Left lung (tissue), 10 donors: ENCODE data around the gene MYO15A. TPM values are rescaled to one million over a fixed set of nuclear protein-coding genes. Genes with fewer than 3 reads are reported as not detected.

Experiments
- ATAC-seq: fragments of 200-7000 bp; cut with Tn5 transposase; one replicate; pipeline ENCODE4 v1.9.1; 2020; ENCODE audit warnings: moderate library complexity
- DNase-seq, 4 donors: peaks; one replicate each; pipeline ENCODE4 v3.0.0-alpha.2; 2013 to 2020
- H3K27ac ChIP-seq, 2 donors: fragments of 200-600 bp; sonication (generic) in 1 of 2; one replicate each; pipeline versions ENCODE4 v1.5.0 to v1.8.0; 2020 to 2021
- H3K27me3 ChIP-seq, 2 donors: fragments of 200-600 bp; sonication (generic) in 1 of 2; one replicate each; pipeline versions ENCODE4 v1.5.0 to v1.8.0; 2020 to 2021
- H3K36me3 ChIP-seq, 2 donors: fragments of 200-600 bp; sonication (generic) in 1 of 2; one replicate each; pipeline versions ENCODE4 v1.5.0 to v1.8.0; 2020 to 2021
- H3K4me1 ChIP-seq, 2 donors: fragments of 200-600 bp; one replicate each; pipeline ENCODE4 v1.8.0; 2021
- H3K4me3 ChIP-seq, 2 donors: fragments of 200-600 bp; sonication (generic) in 1 of 2; one replicate each; pipeline versions ENCODE4 v1.5.0 to v1.8.0; 2020 to 2021; ENCODE audit warnings: mild to moderate bottlenecking in 1 of 2
- H3K9me3 ChIP-seq, 2 donors: fragments of 200-600 bp; sonication (generic) in 1 of 2; one replicate each; pipeline versions ENCODE4 v1.5.0 to v1.8.0; 2020 to 2021
- intact Hi-C, 2 donors: fragments of 100-400 bp; cut with DNase I; formaldehyde crosslinking; loops; one replicate each; pipeline versions ENCODE4 v1.11.2 to v1.14.2; 2022
- polyA plus RNA-seq, 6 donors: library from polyadenylated mRNA; unstranded; fragments of 120-200 nt; gene quantifications; one replicate each; pipeline ENCODE4 v1.2.1, GENCODE V29; 2013; ENCODE audit not compliant: insufficient read length in 6 of 6
- total RNA-seq, 2 donors: library from RNA; stranded (reverse); fragmentation: NEBNext Ultra II Directional; extraction: Animal tissue kit (Norgen Biotek cat#: 25700); gene quantifications; one replicate each; pipeline ENCODE4 v1.2.1, GENCODE V29; 2021
- TF ChIP-seq, protein P1 (sequence below), 2 donors: fragments of 200-600 bp; sonication (generic) in 1 of 2; IDR thresholded peaks; one replicate each; pipeline versions ENCODE4 v1.5.0 to v1.8.0; 2021; ENCODE audit warnings: antibody characterized with exemption in 2 of 2
- donor health status: DM: no; HTN: yes; CAD: no.
- donor health status: DM: no; HTN: no; CAD: no.

MYO15A gene
- total and polyA plus RNA-seq, 8 donors: 1.3 to 3.2 (median 2.6) TPM

DNA sequence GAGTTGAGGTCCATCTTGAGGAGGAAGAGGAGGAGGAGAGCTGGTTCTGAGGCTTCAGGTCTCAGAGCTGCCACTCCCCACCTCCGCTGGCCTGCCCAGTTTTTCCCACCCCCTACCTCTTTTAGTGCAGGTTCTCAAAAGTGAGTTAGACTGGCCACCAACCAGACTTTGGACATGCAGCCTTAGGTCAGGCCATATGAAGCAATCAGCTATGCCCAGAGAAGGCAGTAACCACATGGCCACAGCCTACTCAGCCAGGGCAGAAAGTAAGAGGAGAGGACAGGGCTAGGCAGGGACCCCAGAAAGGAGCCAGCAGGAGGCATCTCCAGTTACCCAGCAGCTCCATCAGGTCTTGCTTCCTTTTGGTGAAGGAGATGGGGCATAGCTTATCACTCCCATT lies 9.0 kb downstream of the MYO15A start:
- DNase-seq (no peak), ATAC-seq (no peak)
- no peaks in the 10 kb centered on the region for H3K4me1 ChIP-seq
- intact Hi-C loops: no loop called here
- H3K9me3 ChIP-seq: peaks cover 0 to 19% of the 10 kb centered on the region in 2 donors
- H3K36me3 ChIP-seq: no peaks in the 10 kb centered on the region
- no peak overlapping the region for H3K27ac ChIP-seq
- TF ChIP-seq, protein P1, sequence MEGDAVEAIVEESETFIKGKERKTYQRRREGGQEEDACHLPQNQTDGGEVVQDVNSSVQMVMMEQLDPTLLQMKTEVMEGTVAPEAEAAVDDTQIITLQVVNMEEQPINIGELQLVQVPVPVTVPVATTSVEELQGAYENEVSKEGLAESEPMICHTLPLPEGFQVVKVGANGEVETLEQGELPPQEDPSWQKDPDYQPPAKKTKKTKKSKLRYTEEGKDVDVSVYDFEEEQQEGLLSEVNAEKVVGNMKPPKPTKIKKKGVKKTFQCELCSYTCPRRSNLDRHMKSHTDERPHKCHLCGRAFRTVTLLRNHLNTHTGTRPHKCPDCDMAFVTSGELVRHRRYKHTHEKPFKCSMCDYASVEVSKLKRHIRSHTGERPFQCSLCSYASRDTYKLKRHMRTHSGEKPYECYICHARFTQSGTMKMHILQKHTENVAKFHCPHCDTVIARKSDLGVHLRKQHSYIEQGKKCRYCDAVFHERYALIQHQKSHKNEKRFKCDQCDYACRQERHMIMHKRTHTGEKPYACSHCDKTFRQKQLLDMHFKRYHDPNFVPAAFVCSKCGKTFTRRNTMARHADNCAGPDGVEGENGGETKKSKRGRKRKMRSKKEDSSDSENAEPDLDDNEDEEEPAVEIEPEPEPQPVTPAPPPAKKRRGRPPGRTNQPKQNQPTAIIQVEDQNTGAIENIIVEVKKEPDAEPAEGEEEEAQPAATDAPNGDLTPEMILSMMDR (IDR thresholded peaks at IDR 0.05): no peak
- no peak overlapping the region for H3K4me3 ChIP-seq
- no peaks in the 10 kb centered on the region for H3K27me3 ChIP-seq

DNA sequence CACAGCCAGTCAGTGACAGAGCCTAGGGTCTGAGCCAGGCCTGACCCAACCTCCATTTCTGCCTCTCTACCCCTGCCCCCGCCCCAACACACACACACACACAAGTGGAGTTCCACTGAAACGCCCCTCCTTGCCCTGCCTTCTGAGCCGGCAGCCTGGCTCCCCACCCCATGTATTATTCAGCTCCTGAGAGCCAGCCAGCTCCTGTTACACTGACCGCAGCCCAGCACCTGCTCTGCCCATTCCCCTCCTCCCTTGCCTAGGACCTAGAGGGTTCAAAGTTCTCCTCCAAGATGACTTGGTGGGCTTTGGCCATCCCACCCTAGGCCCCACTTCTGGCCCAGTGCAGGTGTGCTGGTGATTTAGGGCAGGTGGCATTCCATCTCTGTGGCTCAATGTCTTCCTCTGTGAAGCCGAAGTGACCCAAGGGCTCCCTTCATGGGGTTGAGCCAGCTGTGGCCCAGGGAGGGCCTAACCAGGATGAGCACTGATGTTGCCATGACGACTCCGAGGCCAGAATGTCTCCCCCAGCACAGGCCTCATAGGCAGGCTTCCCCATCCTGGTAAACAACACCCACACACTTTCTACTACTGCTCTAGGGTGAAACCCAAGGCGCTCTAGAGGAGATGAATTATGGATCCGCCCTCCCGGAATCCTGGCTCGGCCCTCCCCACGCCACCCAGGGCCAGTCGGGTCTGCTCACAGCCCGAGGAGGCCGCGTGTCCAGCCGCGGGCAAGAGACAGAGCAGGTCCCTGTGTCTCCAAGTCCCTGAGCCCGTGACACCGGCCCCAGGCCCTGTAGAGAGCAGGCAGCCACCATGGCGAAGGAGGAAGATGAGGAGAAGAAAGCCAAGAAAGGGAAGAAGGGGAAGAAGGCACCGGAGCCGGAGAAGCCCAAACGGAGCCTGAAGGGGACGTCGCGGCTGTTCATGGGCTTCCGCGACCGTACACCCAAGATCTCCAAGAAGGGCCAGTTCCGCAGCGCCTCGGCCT lies 9.7 kb downstream of the MYO15A start:
- ATAC-seq: no peak
- Histone ChIP-seq H3K27ac (no peak overlapping the region), H3K9me3 (peaks cover 0 to 19% of the 10 kb centered on the region in 2 donors), H3K27me3 (peaks cover 0 to 4% of the 10 kb centered on the region in 2 donors), H3K36me3 (no peaks in the 10 kb centered on the region), H3K4me1 (no peaks in the 10 kb centered on the region), H3K4me3 (no peak overlapping the region)
- TF ChIP-seq, protein P1 (IDR thresholded peaks at IDR 0.05): no peak
- intact Hi-C loops: no loop called here
- DNase-seq: no peak

DNA sequence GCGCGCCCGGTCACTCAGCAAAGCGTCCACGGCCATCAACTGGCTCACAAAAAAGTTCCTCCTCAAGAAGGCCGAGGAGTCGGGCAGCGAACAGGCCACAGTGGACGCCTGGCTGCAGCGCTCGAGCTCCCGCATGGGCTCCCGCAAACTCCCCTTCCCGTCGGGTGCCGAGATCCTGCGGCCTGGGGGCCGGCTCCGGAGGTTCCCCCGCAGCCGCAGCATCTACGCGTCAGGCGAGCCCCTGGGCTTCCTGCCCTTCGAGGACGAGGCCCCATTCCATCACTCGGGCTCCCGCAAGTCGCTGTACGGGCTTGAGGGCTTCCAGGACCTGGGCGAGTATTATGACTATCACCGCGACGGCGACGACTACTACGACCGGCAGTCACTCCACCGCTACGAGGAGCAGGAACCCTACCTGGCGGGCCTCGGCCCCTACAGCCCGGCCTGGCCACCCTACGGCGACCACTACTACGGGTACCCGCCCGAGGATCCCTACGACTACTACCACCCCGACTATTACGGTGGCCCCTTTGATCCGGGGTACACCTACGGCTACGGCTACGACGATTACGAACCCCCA lies 10.7 kb downstream of the MYO15A start:
- ATAC-seq (no peak), DNase-seq (no peak)
- H3K36me3 ChIP-seq: no peaks in the 10 kb centered on the region
- no peaks in the 10 kb centered on the region for H3K4me1 ChIP-seq
- H3K9me3 ChIP-seq: peaks cover 0 to 19% of the 10 kb centered on the region in 2 donors
- no peak overlapping the region for H3K4me3 ChIP-seq
- H3K27me3 ChIP-seq: peaks cover 0 to 4% of the 10 kb centered on the region in 2 donors
- no peak overlapping the region for H3K27ac ChIP-seq
- TF ChIP-seq, protein P1 (IDR thresholded peaks at IDR 0.05): no peak
- intact Hi-C loops: no loop called here

DNA sequence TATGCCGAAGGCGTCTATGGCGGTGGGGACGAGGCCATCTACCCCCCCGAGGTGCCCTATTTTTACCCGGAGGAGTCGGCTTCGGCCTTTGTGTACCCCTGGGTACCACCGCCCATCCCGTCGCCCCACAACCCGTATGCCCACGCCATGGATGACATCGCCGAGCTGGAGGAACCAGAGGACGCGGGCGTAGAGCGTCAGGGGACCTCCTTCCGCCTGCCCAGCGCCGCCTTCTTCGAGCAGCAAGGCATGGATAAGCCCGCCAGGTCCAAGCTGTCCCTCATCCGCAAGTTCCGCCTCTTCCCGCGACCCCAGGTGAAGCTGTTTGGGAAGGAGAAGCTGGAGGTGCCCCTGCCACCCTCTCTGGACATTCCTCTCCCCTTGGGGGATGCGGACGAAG lies 11.4 kb downstream of the MYO15A start:
- intact Hi-C loops: no loop called here
- TF ChIP-seq, protein P1 (IDR thresholded peaks at IDR 0.05): no peak
- DNase-seq: no peak
- no peak for ATAC-seq
- H3K36me3 ChIP-seq: no peaks in the 10 kb centered on the region
- no peak overlapping the region for H3K27ac ChIP-seq
- no peak overlapping the region for H3K4me3 ChIP-seq
- no peaks in the 10 kb centered on the region for H3K4me1 ChIP-seq
- peaks cover 0 to 4% of the 10 kb centered on the region in 2 donors for H3K27me3 ChIP-seq
- H3K9me3 ChIP-seq: peaks cover 0 to 19% of the 10 kb centered on the region in 2 donors

DNA sequence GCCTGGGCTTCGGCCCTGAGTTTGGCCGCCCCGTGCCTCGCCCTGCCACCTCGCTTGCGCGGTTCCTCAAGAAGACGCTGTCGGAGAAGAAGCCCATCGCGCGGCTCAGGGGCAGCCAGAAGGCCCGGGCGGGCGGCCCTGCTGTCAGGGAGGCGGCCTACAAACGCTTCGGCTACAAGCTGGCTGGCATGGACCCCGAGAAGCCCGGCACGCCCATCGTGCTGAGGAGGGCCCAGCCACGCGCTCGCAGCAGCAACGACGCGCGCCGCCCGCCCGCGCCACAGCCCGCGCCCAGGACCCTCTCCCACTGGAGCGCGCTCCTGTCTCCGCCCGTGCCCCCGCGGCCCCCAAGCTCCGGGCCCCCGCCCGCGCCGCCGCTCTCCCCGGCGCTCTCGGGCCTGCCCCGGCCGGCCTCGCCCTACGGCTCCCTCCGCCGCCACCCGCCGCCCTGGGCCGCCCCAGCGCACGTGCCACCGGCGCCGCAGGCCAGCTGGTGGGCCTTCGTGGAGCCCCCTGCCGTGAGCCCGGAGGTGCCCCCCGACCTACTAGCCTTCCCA lies 12.0 kb downstream of the MYO15A start:
- intact Hi-C loops: no loop called here
- Histone ChIP-seq H3K4me3 (no peak overlapping the region), H3K4me1 (no peaks in the 10 kb centered on the region), H3K27me3 (peaks cover 0 to 4% of the 10 kb centered on the region in 2 donors), H3K9me3 (peaks cover 0 to 19% of the 10 kb centered on the region in 2 donors), H3K36me3 (no peaks in the 10 kb centered on the region), H3K27ac (no peak overlapping the region)
- DNase-seq (no peak), ATAC-seq (no peak)
- TF ChIP-seq, protein P1 (IDR thresholded peaks at IDR 0.05): no peak
